H1 (cell line): ENCODE measurements around the gene MAGIX. TPM values are rescaled to one million over a fixed set of nuclear protein-coding genes. Genes with fewer than 3 reads are reported as not detected.

Source experiments
- CTCF ChIA-PET: fragments of 300-600 bp; sonication (Branson Sonifier 250); formaldehyde crosslinking; loops from one replicate; lab custom pipeline; 2021; ENCODE audit not compliant: partially characterized antibody; lab: Charles Lee
- POLR2A ChIA-PET: fragments of 300-600 bp; sonication (Branson Sonifier 250); formaldehyde crosslinking; loops from one replicate; lab custom pipeline; 2021; ENCODE audit warnings: inconsistent platforms; ENCODE audit not compliant: partially characterized antibody; lab: Charles Lee
- DNase-seq, 2 experiments: peaks; one replicate each; pipeline versions ENCODE4 v3.0.0 to v3.0.0-alpha.2; 2010 to 2022; ENCODE audit warnings: low spot score in 2 of 2, low read depth in 1 of 2, mixed read lengths in 1 of 2
- FAIRE-seq: peaks from 2 replicates; lab custom pipeline; 2011; peaks lifted over from hg19 to GRCh38; lab: Jason Lieb, UNC
- H2AFZ ChIP-seq: 2 replicates; pipeline ENCODE4 v1.8.1; 2012; ENCODE audit warnings: low read length, inconsistent platforms
- H2AK5ac ChIP-seq: 2 replicates; pipeline ENCODE4 v1.6.1; 2013; ENCODE audit warnings: low read depth, low read length
- H2BK120ac ChIP-seq: replicated peaks from 2 replicates; pipeline ENCODE3; 2013; ENCODE audit warnings: low read depth, low read length, inconsistent platforms
- H2BK12ac ChIP-seq: 2 replicates; pipeline ENCODE4 v1.6.1; 2013; ENCODE audit warnings: low read depth, low read length
- H2BK15ac ChIP-seq: 2 replicates; pipeline ENCODE4 v1.6.1; 2013; ENCODE audit warnings: low read length
- H2BK20ac ChIP-seq: 2 replicates; pipeline ENCODE4 v1.6.1; 2013; ENCODE audit warnings: low read length
- H2BK5ac ChIP-seq: 2 replicates; pipeline ENCODE4 v1.6.1; 2013; ENCODE audit warnings: low read depth, low read length
- H3K14ac ChIP-seq: 2 replicates; pipeline ENCODE4 v1.6.1; 2013; ENCODE audit warnings: inconsistent platforms; ENCODE audit not compliant: insufficient read length
- H3K18ac ChIP-seq: 2 replicates; pipeline ENCODE4 v1.6.1; 2013; ENCODE audit warnings: low read length; ENCODE audit errors: extremely low read depth
- H3K23ac ChIP-seq: 2 replicates; pipeline ENCODE4 v1.6.1; 2013; ENCODE audit warnings: inconsistent platforms; ENCODE audit not compliant: insufficient read length
- H3K23me2 ChIP-seq: 2 replicates; pipeline ENCODE4 v1.6.1; 2013; ENCODE audit warnings: low read depth, low read length
- H3K27ac ChIP-seq: 2 replicates; pipeline ENCODE4 v1.6.1; 2011; ENCODE audit warnings: low read depth, low read length, inconsistent platforms
- H3K27me3 ChIP-seq, 4 experiments: replicated peaks in 1 of 4; 1 replicate in 1 of 4; 2 replicates in 3 of 4; pipeline versions ENCODE4 v1.6.1 to v1.8.1; 2011 to 2013; ENCODE audit warnings: low read length in 3 of 4, mild to moderate bottlenecking in 3 of 4, inconsistent platforms in 2 of 4, mixed read lengths in 2 of 4, moderate library complexity in 1 of 4; ENCODE audit not compliant: control insufficient read depth in 3 of 4, insufficient read depth in 3 of 4; ENCODE audit errors: extremely low read depth in 1 of 4
- H3K36me3 ChIP-seq, 4 experiments: 2 replicates each; pipeline versions ENCODE4 v1.6.1 to v1.8.1; 2011 to 2013; ENCODE audit warnings: mild to moderate bottlenecking in 4 of 4, low read length in 3 of 4, moderate library complexity in 2 of 4, control low read depth in 1 of 4, inconsistent platforms in 1 of 4; ENCODE audit not compliant: insufficient read depth in 4 of 4, control insufficient read depth in 2 of 4
- H3K4ac ChIP-seq: replicated peaks from 2 replicates; pipeline ENCODE3; 2013; ENCODE audit warnings: low read length, low read depth, mixed read lengths, inconsistent platforms; ENCODE audit not compliant: insufficient read length
- H3K4me1 ChIP-seq, 4 experiments: replicated peaks in 1 of 4; 1 replicate in 1 of 4; 2 replicates in 3 of 4; pipeline versions ENCODE4 v1.6.1 to v1.8.1; 2011 to 2013; ENCODE audit warnings: low read length in 3 of 4, inconsistent platforms in 2 of 4, mixed read lengths in 1 of 4; ENCODE audit not compliant: insufficient read depth in 4 of 4, control insufficient read depth in 3 of 4
- H3K4me2 ChIP-seq, 2 experiments: 2 replicates each; pipeline versions ENCODE4 v1.6.1 to v1.8.1; 2011 to 2013; ENCODE audit warnings: low read depth in 2 of 2, low read length in 2 of 2, control low read depth in 1 of 2, inconsistent platforms in 1 of 2, mild to moderate bottlenecking in 1 of 2; ENCODE audit not compliant: insufficient read depth in 1 of 2
- H3K4me3 ChIP-seq, 4 experiments: fragments of 200-600, 300-600 bp in 1 of 4; sonication (generic), shearing (Covaris generic), sonication (Bioruptor Twin) in 1 of 4; 2 replicates each; pipeline versions ENCODE4 v1.5.1 to v1.8.1; 2011 to 2016; ENCODE audit warnings: low read length in 4 of 4, low read depth in 3 of 4, control low read depth in 2 of 4, inconsistent platforms in 2 of 4, mild to moderate bottlenecking in 2 of 4, mixed read lengths in 1 of 4, moderate library complexity in 1 of 4; ENCODE audit not compliant: insufficient read depth in 2 of 4; ENCODE audit errors: extremely low read depth in 1 of 4
- H3K56ac ChIP-seq: replicated peaks from 2 replicates; pipeline ENCODE3; 2013; ENCODE audit warnings: low read depth, mild to moderate bottlenecking, mixed read lengths, low read length, inconsistent platforms; ENCODE audit not compliant: insufficient read length
- H3K79me1 ChIP-seq: 2 replicates; pipeline ENCODE4 v1.6.1; 2013; ENCODE audit warnings: low read depth, low read length, control low read depth
- H3K79me2 ChIP-seq, 2 experiments: 2 replicates each; pipeline versions ENCODE4 v1.6.1 to v1.8.1; 2012 to 2013; ENCODE audit warnings: low read length in 2 of 2, mild to moderate bottlenecking in 2 of 2, inconsistent platforms in 1 of 2; ENCODE audit not compliant: insufficient read depth in 2 of 2, control insufficient read depth in 1 of 2
- H3K9ac ChIP-seq, 4 experiments: replicated peaks in 1 of 4; 1 replicate in 1 of 4; 2 replicates in 3 of 4; pipeline versions ENCODE4 v1.6.1 to v1.8.1; 2011 to 2013; ENCODE audit warnings: low read depth in 3 of 4, low read length in 3 of 4, control low read depth in 2 of 4, mild to moderate bottlenecking in 2 of 4, moderate library complexity in 2 of 4, inconsistent platforms in 1 of 4; ENCODE audit errors: extremely low read depth in 1 of 4
- H3K9me3 ChIP-seq, 2 experiments: 2 replicates each; pipeline versions ENCODE4 v1.6.1 to v1.8.1; 2012 to 2013; ENCODE audit warnings: mild to moderate bottlenecking in 2 of 2, moderate library complexity in 2 of 2, control low read depth in 1 of 2, inconsistent platforms in 1 of 2, low read depth in 1 of 2, low read length in 1 of 2, mixed read lengths in 1 of 2; ENCODE audit not compliant: insufficient read depth in 2 of 2
- H4K20me1 ChIP-seq, 2 experiments: replicated peaks in 1 of 2; 2 replicates each; pipeline versions ENCODE3 to v1.8.1; 2011 to 2013; ENCODE audit warnings: inconsistent platforms in 2 of 2, low read length in 2 of 2, mild to moderate bottlenecking in 1 of 2; ENCODE audit not compliant: insufficient read depth in 2 of 2, control insufficient read depth in 1 of 2
- H4K5ac ChIP-seq: 2 replicates; pipeline ENCODE4 v1.6.1; 2013; ENCODE audit warnings: low read length, low read depth, mixed read lengths, inconsistent platforms; ENCODE audit not compliant: insufficient read length
- H4K8ac ChIP-seq: 2 replicates; pipeline ENCODE4 v1.8.0; 2013; ENCODE audit warnings: mild to moderate bottlenecking, moderate library complexity, low read length, inconsistent platforms; ENCODE audit not compliant: insufficient read depth; ENCODE audit errors: extremely low read depth
- H4K91ac ChIP-seq: replicated peaks from 2 replicates; pipeline ENCODE3; 2013; ENCODE audit warnings: low read length, mixed read lengths, inconsistent platforms; ENCODE audit not compliant: insufficient read length
- BCL11A ChIP-seq, 2 experiments: IDR thresholded peaks; one replicate each; pipeline ENCODE4 v1.6.1; 2011; ENCODE audit warnings: low read depth in 2 of 2, low read length in 2 of 2, mild to moderate bottlenecking in 2 of 2
- FOSL1 ChIP-seq: IDR thresholded peaks from 2 replicates; pipeline ENCODE4 v1.6.1; 2011; ENCODE audit warnings: mild to moderate bottlenecking, low read depth, low read length, moderate library complexity; ENCODE audit not compliant: insufficient read depth
- HDAC2 ChIP-seq, 2 experiments: fragments of 300-600 bp in 1 of 2; sonication (generic) in 1 of 2; IDR thresholded peaks; 2 replicates each; pipeline ENCODE4 v1.6.1; 2011 to 2012; ENCODE audit warnings: low read depth in 2 of 2, low read length in 2 of 2, mild to moderate bottlenecking in 2 of 2, moderate library complexity in 2 of 2, borderline replicate concordance in 1 of 2, inconsistent platforms in 1 of 2
- NANOG ChIP-seq: IDR thresholded peaks from 2 replicates; pipeline ENCODE4 v1.6.1; 2011; ENCODE audit warnings: low read length, low read depth, mild to moderate bottlenecking, inconsistent platforms; ENCODE audit not compliant: insufficient read depth, poor library complexity, severe bottlenecking
- PHF8 ChIP-seq: fragments of 200-600 bp; sonication (generic); conservative IDR thresholded peaks from 2 replicates; pipeline ENCODE4 v1.7.1; 2012; ENCODE audit warnings: low read depth, mild to moderate bottlenecking, inconsistent platforms, low read length, moderate library complexity
- POLR2A ChIP-seq, 2 experiments: IDR thresholded peaks; 1 replicate in 1 of 2; 2 replicates in 1 of 2; pipeline ENCODE4 v1.6.1; 2011; ENCODE audit warnings: low read depth in 2 of 2, low read length in 2 of 2, mild to moderate bottlenecking in 2 of 2; ENCODE audit errors: control extremely low read depth in 1 of 2
- SAP30 ChIP-seq: fragments of 300-600 bp; sonication (generic); IDR thresholded peaks from 2 replicates; pipeline ENCODE4 v1.7.1; 2012; ENCODE audit warnings: low read length, moderate library complexity, mild to moderate bottlenecking, inconsistent platforms; ENCODE audit not compliant: insufficient read depth, insufficient replicate concordance
- TCF12 ChIP-seq: IDR thresholded peaks from 2 replicates; pipeline ENCODE4 v1.6.1; 2011; ENCODE audit warnings: low read depth, mild to moderate bottlenecking, low read length
- whole genome bisulfite sequencing, 2 experiments: shearing (Covaris generic) in 1 of 2; methylation state at CpG; one replicate each; pipeline versions ENCODE4 v1.1.6 to v1.1.7; 2013 to 2015; ENCODE audit warnings: low lambda C conversion rate in 2 of 2, mixed read lengths in 2 of 2, inconsistent platforms in 1 of 2, low coverage in 1 of 2, missing lambda C conversion rate in 1 of 2; ENCODE audit not compliant: insufficient replicate concordance in 2 of 2, insufficient coverage in 1 of 2, insufficient read length in 1 of 2; ENCODE audit errors: extremely low coverage in 1 of 2, missing lambda C conversion rate in 1 of 2; 5-methylcytosine and 5-hydroxymethylcytosine counted together
- polyA plus RNA-seq, 7 experiments: library from polyadenylated mRNA; depleted of rRNA in 3 of 7; stranded (reverse) in 5 of 7; unstranded in 2 of 7; fragments of >200 nt in 5 of 7; fragments of 200-250 nt in 2 of 7; gene quantifications; 1 replicate in 5 of 7; 2 replicates in 1 of 7; 4 replicates in 1 of 7; pipeline versions ENCODE4 v1.2.1 to v1.2.3, GENCODE V29; 2011 to 2013; ENCODE audit warnings: missing spikeins in 2 of 7, mixed read lengths in 2 of 7
- total RNA-seq: library from RNA; stranded (reverse); fragmentation: NEBNext Ultra II Directional; extraction: Animal tissue kit (Norgen Biotek cat#: 25700); gene quantifications from 2 replicates; pipeline ENCODE4 v1.2.1, GENCODE V29; 2021
- TF ChIP-seq, protein P1 (sequence below): IDR thresholded peaks from 2 replicates; pipeline ENCODE4 v1.6.1; 2012; ENCODE audit warnings: low read length, inconsistent platforms
- TF ChIP-seq, protein P2 (sequence below): IDR thresholded peaks from 2 replicates; pipeline ENCODE4 v1.6.1; 2012; ENCODE audit warnings: inconsistent platforms

The MAGIX gene
- total and polyA plus RNA-seq, 2 of the 8 experiments (the other 6 are each of a cell fraction or from before 2014, with no cell fraction given), result 0.37 to 1.1 TPM

DNA sequence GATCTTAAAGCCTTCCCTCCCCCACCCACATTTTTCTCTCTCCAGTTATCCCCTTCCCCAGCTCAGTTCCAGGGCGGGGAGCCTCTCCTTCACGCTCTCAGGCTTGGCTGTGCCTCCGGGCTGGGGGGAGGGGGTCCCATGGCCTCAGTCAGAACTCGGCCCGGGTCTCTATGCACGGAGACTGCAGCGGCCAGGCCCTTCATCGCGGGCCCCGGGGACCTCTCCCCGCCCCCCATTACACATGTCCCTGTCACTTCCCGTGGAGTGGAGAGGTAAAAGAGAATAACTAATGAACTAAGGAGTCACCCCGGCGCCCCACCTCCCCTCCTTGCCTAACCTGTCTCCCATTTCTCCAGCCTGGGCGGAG lies 24.5 kb downstream of the MAGIX start:
- H3K56ac ChIP-seq, result no peak overlapping the region
- H2AK5ac ChIP-seq, result no peak overlapping the region
- no peaks in the 10 kb centered on the region for H3K27me3 ChIP-seq
- peak overlapping the region in 3 of 4 experiments; percentile 56 to 75 (median 70); a peak in 5 of 8 replicates for H3K4me3 ChIP-seq
- peaks cover 7% of the 10 kb centered on the region; the same call in 1 of the 2 replicates for H3K23me2 ChIP-seq
- 6% methylated on average over 3 of the region's 15 CpGs; no CpG with 5 or more reads in 1 of the 2 experiments for WGBS, 2 experiments
- H2BK20ac ChIP-seq, result no peak overlapping the region
- H2BK5ac ChIP-seq, result no peak overlapping the region
- H3K27ac ChIP-seq, result no peak overlapping the region
- peaks cover 0 to 5% (median 2%) of the 10 kb centered on the region in 4 experiments; a peak in 3 of 8 replicates for H3K36me3 ChIP-seq
- POLR2A ChIA-PET, result interaction anchor here (0.6 kb wide), 1 partner anchor 275 kb away, joined by 3 read pairs; no protein-coding TSS in a partner anchor
- no peak overlapping the region for H3K14ac ChIP-seq
- H3K18ac ChIP-seq, result no peak overlapping the region; the same call in 1 of the 2 replicates
- H3K79me2 ChIP-seq, result no peaks in the 10 kb centered on the region
- H3K9me3 ChIP-seq, result no peaks in the 10 kb centered on the region
- H2BK120ac ChIP-seq, result no peak overlapping the region
- no peak overlapping the region for H3K23ac ChIP-seq
- H3K4ac ChIP-seq, result no peak overlapping the region
- no peak overlapping the region for H3K9ac ChIP-seq
- peaks cover 0 to 2% of the 10 kb centered on the region in 2 experiments for H4K20me1 ChIP-seq
- H2BK15ac ChIP-seq, result no peak overlapping the region
- H2AFZ ChIP-seq, result no peak overlapping the region
- H3K79me1 ChIP-seq, result no peaks in the 10 kb centered on the region
- H4K5ac ChIP-seq, result no peak overlapping the region
- no peak overlapping the region for H4K91ac ChIP-seq
- peak in 1 of 2 experiments; percentile 48 for DNase-seq
- CTCF ChIA-PET, result interaction anchor here (0.7 kb wide), 1 partner anchor 64 kb away, joined by 3 read pairs; no protein-coding TSS in a partner anchor
- H3K4me2 ChIP-seq, result peak overlapping the region; percentile 68 to 74
- no peak overlapping the region for H4K8ac ChIP-seq
- H3K4me1 ChIP-seq, result peaks cover 0 to 6% (median 5%) of the 10 kb centered on the region in 4 experiments; a peak in 3 of 7 replicates
- H2BK12ac ChIP-seq, result no peak overlapping the region
- FAIRE-seq, result no peak
- TF ChIP-seq, protein P1, sequence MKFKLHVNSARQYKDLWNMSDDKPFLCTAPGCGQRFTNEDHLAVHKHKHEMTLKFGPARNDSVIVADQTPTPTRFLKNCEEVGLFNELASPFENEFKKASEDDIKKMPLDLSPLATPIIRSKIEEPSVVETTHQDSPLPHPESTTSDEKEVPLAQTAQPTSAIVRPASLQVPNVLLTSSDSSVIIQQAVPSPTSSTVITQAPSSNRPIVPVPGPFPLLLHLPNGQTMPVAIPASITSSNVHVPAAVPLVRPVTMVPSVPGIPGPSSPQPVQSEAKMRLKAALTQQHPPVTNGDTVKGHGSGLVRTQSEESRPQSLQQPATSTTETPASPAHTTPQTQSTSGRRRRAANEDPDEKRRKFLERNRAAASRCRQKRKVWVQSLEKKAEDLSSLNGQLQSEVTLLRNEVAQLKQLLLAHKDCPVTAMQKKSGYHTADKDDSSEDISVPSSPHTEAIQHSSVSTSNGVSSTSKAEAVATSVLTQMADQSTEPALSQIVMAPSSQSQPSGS, result no peak
- TF ChIP-seq NANOG, result no peak
- no peak for TF ChIP-seq HDAC2 (IDR thresholded peaks at IDR 0.05; ENCODE audit: borderline replicate concordance in 1 of 2, low read depth in 2 of 2, low read length in 2 of 2)
- no peak for TF ChIP-seq POLR2A (IDR thresholded peaks at IDR 0.05; ENCODE audit: control extremely low read depth in 1 of 2, low read depth in 2 of 2, low read length in 2 of 2)
- no peak for TF ChIP-seq TCF12
- no peak for TF ChIP-seq FOSL1
- no peak for TF ChIP-seq PHF8
- TF ChIP-seq BCL11A (IDR thresholded peaks at IDR 0.05; ENCODE audit: low read depth in 2 of 2, low read length in 2 of 2), result no peak
- TF ChIP-seq, protein P2, sequence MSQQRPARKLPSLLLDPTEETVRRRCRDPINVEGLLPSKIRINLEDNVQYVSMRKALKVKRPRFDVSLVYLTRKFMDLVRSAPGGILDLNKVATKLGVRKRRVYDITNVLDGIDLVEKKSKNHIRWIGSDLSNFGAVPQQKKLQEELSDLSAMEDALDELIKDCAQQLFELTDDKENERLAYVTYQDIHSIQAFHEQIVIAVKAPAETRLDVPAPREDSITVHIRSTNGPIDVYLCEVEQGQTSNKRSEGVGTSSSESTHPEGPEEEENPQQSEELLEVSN, result no peak
- TF ChIP-seq SAP30, result no peak
